C4-2B (cell line): ENCODE results near the gene SLC35D2.

Source experiments
- H3K27ac ChIP-seq: fragments of 450-650 bp; 2 replicates; pipeline ENCODE4 v1.5.1; 2017
- ZFX ChIP-seq: fragments of 450-650 bp; IDR thresholded peaks from 2 replicates; pipeline ENCODE4 v1.6.1; 2017
- TF ChIP-seq, protein P1 (sequence below): fragments of 450-650 bp; conservative IDR thresholded peaks from 2 replicates; pipeline ENCODE4 v1.5.1; 2017; ENCODE audit warnings: mild to moderate bottlenecking

The SLC35D2 gene

DNA sequence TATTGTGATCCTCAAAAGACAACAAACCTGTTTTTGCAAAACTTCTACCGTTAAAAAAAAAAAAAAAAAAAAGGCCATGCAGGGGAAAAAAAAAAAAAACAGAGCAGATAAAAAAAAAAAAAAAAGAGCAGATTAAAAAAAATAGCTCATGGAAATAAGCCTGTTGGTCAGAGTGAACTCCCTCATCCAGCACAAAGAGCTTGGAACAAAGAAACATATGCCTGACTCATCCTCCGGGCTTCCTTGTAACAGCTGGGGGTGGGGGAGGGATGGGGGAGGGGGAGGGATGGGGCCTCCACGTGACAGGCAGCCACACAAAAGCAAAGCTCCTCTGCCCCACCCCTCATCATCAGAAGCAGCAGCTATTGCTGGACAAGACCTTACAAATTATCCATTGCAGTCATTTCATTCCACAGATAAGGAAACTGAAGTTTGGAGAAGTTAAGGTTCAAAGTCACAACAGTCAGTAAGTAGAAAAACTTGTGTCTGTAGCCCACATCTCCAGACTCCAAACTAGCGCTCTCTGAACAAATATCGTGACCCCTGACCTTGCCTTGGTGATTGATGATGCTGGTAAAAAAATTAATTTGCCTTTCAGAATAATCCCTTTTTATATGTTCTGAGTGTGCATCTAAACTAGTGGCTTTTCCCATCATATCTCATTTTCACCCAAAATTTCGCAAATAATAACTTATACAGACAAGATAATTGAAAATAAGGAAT is 38.9 kb downstream of the SLC35D2 start:
- TF ChIP-seq, protein P1, sequence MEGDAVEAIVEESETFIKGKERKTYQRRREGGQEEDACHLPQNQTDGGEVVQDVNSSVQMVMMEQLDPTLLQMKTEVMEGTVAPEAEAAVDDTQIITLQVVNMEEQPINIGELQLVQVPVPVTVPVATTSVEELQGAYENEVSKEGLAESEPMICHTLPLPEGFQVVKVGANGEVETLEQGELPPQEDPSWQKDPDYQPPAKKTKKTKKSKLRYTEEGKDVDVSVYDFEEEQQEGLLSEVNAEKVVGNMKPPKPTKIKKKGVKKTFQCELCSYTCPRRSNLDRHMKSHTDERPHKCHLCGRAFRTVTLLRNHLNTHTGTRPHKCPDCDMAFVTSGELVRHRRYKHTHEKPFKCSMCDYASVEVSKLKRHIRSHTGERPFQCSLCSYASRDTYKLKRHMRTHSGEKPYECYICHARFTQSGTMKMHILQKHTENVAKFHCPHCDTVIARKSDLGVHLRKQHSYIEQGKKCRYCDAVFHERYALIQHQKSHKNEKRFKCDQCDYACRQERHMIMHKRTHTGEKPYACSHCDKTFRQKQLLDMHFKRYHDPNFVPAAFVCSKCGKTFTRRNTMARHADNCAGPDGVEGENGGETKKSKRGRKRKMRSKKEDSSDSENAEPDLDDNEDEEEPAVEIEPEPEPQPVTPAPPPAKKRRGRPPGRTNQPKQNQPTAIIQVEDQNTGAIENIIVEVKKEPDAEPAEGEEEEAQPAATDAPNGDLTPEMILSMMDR, result no peak
- no peak for TF ChIP-seq ZFX
- no peak overlapping the region for H3K27ac ChIP-seq

DNA sequence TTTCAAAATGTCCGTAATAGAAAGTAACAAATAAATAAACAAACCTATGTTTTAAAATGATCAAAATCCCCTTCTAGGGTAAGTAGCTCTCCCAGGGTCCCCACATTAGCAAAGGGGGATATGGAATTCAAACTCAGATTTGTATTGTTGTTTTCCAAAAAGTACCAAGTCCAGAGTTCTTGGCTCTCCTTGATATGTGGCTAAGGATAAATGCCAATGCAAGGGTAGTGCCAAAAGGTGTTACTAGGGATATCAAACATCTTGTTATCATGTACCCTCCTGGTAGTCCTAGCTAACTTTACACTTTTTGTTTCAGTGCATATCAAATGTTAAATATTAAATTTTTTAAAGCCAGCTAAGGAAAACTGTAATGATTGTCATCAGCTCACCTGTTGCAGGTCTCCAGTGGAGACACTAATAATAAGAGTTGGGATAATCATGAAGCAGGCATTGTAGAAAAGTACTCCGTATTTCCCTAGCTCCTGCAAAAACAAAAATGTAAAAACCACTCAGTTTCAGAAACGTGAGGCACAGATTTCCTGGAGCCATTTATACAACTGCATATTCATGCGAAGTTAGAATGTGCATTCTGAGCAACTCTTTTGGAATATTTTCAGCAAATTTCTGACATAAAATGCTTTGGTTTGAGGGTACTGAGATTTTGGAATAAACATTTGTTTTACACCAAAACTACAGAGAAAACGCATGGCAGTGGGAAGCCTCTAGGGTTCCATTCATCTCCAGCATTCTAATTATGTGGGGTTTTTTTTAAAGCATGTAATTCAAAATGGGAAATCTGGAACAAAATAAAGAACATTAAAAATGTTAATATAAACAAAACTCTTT is 39.8 kb downstream of the SLC35D2 start:
- no peak for TF ChIP-seq ZFX
- TF ChIP-seq, protein P1, result no peak
- no peak overlapping the region for H3K27ac ChIP-seq

DNA sequence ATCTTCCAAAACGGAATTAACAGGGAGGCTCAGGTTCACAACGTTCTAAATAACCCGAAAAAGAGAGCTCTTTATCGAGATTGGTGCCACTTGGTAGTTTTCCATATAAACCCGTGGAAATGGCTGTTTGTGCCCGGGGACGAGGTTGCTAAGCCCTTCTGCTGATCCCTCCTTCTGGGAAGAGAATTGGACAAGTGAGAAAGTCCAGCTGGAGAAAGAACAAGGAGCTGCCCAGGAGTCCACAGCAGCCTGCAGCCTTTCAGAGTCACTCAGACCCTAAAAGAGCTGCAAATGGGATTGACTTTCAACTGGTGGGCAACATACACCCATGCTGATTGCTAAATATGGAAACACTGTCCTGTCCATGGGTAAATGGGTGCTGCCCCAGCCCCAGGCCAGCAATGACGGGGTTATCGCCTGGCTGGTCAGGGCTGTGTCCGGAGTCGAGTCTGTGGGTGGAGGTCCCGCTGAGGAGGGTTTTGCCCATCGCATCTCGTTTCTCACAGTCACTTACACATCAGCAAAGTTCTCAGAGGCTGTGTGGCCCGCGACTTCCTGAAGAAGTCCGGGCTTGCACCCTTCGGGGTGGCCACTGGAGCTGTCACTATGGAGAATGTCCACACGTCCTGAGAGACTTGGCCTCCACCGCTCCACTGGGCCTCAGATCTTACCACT is 40.8 kb downstream of the SLC35D2 start:
- no peak overlapping the region for H3K27ac ChIP-seq

DNA sequence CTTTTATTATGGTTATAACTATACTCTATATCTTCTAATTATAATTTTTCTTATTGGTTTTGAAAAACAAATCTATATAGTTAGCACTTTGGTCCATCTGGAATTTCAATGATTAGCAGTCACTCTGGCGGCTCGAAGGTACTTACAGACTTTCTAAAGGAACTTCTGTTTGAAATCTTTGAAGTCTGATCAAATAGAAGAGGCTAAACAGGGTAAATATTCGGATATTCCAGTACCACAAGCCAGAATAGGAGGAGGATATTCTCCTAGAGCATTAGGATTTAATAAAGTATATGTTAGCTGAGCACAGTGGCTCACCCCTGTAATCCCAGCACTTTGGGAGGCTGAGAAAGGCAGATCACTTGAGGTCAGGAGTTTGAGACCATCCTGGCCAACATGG is 42.8 kb downstream of the SLC35D2 start:
- H3K27ac ChIP-seq, result no peak overlapping the region
- TF ChIP-seq ZFX, result no peak
- TF ChIP-seq, protein P1, result no peak

More for the DNA sequence above, 40.8 kb downstream of the SLC35D2 start:
- TF ChIP-seq, protein P1, result no peak
- no peak for TF ChIP-seq ZFX

DNA sequence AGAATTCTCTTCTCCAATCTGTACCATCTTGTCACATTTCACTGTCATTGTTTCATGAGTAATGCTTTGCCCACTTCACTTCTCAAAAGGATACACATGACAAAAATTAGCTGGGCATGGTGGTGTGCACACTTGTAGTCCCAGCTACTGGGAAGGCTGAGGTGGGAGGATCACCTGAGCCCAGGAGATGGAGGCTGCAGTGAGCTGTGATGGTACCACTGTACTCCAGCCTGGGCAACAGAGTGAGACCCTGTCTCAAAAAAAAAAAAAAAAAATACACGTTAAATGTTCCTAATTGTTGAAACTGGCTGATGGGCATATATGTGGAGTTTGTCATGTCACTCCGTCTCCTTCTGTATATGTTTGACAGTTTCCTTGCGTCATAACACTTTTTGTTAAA is 45.2 kb downstream of the SLC35D2 start:
- no peak overlapping the region for H3K27ac ChIP-seq
- TF ChIP-seq ZFX, result no peak
- TF ChIP-seq, protein P1, result no peak

DNA sequence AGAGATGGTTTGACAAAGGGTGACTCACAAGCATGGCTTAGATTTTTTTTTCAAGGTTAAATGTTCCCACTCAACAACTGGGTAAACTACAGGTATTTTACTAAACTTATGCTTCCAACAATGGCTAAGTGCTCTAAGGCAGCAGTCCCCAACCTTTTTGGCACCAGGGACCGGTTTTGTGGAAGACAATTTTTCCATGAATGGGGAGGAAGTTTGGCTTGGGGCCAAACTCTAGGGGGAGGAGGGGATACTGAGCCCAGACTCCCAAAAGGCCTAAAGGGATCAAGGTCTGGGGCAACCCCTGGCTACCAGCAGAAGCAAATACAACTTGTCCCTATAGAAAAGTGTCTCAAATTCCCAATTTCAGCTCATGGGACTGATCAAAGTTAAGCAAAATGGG is 49.6 kb downstream of the SLC35D2 start:
- no peak overlapping the region for H3K27ac ChIP-seq
- TF ChIP-seq ZFX, result no peak
- TF ChIP-seq, protein P1, result no peak
